ENCODE data around the gene APP. TPM values are rescaled to one million over a fixed set of nuclear protein-coding genes. Genes with fewer than 3 reads are reported as not detected.

Gene APP
- total RNA-seq, 1 donor from 2014 or later, result 321 TPM

DNA sequence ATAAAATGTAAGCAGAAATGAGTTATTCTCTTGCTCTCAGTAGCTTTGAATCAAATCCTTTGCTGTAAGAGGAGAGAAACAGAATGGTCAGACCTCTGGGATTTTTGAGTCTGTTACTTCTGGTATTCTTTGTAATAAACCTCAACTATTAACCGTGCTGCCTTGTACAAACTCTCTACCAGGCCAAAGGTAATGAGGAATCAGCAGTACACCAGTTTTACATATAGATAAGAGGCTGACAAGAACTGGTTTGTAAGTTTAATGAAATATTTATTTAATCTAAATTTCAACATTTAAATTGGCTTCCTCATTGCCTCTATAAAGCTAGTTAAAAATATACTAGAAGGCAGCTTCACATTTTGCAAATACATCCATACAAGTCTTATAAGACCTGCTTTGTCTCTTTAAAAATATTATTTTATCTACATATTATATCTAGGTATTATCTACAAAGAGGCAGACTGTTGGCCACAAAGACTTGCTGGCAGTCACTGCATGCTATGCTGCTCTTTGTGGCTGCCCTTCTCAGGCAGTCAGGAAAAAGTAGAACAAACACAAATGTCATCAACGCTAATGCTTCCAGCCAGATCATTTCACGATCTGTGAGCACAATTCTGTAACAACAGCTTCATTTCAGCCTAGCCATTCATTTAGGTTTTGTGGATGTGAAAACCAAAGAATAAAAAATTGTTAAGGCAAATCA is 262.8 kb downstream of the APP start:
- peak; percentile 56 for ATAC-seq
- intact Hi-C loops (cut with DNase I), result no loop called here
- DNase-seq (ENCODE audit: missing footprints), result no peak

DNA sequence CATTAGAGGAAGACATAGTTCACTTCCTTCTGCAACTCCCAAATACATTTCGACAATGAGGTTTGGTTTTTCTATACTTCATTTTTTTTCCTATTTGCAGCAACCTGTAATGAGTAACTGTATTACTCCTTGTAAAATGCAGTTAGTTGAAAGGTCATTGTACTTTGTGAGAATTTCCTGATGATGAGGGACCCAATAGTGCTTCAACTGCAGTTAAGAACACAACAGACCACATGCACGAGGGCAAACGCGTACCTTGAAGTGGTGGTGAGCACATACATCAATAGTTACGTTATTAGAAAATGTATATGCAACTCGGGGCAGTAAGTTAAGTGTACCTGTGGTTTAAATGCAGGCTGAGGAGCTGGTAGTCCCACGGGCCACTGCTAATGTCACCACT is 264.0 kb downstream of the APP start:
- ATAC-seq (no peak), DNase-seq (ENCODE audit: missing footprints) (no peak)
- intact Hi-C loops (cut with DNase I), result no loop called here

DNA sequence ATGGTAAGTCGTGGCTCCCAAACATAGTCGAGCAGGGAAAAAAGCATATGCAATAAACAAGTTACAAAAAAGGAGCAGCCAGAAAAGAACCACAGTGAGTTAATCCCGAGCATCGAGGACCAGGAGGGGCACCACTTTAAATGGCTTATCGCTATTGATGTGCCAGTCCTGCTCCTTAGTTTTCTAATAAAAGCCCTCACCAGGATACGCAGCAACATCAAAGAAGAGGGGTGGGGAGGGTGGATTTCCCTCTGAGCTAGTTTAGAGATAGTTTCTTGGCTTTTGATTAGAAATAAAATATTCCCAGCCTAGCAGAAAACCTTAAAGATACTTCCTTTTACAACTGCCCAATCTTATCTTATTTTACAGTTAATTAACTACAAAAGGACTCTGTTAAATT is 265.4 kb downstream of the APP start:
- no peak for ATAC-seq
- intact Hi-C loops (cut with DNase I), result no loop called here
- DNase-seq (ENCODE audit: missing footprints), result no peak

DNA sequence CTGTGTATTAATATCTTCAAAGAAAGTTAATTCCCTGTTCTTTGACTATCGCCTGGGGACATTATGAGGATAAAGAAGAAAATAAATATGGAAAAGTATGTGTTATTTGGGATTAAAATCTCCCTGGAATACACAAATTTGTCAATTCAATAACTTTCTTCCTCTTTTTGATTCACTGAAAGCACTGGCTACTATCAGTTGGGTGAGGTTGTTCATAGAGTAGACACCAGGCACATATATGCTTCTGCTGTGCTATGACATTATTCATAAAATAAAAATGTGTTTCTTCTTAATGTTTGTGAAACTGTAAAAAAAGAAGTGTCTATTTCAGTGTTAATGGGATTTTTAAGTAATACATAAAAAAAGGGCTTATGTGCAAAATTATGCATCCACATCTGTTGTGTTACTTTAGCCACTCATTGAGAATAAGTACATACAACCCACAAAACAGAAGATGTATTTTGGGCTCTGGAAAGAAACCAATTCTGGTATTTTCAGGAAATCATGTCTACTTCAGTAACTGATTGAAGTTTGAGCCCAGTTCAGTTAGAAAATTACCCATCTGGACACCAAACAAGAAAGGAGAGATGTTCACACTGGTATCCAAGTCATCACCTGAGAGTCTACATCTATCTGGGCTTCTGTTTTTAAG is 266.4 kb downstream of the APP start:
- DNase-seq (ENCODE audit: missing footprints), result no peak
- ATAC-seq, result no peak
- intact Hi-C loops (cut with DNase I), result no loop called here

DNA sequence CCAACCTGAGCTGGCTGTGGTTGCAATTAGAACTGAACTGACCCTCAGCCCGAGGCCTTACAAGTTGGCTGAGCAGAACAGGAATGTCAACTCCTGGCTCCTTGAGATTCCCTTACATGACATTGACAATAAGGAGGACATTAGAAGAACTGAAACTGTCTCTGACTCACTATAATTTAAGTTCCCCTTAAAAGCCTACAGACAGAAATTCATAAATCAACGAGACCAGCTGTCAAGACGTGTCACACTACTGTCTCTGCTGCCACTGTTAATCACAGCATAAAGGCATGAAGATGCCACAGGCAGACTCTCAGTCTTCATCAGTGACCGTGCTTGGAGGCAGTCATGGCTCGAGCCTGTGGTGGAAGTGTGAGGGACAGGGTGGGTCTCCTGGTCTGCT is 267.0 kb downstream of the APP start:
- intact Hi-C loops (cut with DNase I), result no loop called here
- DNase-seq (ENCODE audit: missing footprints) (no peak), ATAC-seq (peak; percentile 28)

DNA sequence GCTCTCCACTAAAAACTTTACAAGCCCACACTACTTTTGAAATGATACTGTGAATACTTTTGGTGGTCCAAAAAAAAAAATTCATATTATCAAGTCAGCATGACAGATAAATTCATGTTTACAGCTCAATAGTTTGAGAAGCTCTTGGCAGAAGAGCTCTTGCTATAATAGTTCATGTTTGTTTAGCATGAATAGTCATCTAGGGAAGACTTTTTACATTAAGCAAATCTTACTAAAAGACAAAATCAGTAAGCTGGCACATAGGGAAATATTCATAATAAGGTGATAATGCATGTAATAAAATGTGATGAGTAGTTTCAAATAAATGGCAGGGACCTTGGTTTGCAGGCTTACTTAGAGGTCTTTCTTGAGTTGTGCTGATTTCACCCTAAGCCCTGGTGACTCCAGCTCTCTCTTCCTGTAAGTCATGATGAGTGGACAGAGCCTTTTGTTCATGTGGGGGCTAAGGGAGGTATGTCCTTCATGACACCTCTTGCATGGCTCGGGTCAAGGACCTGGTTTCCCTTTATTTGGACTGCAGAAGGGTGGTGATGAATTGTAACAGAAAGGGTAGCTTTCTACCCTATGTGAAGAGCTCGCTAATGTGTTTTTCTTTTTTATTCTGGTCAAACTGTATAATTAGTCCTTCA is 269.1 kb downstream of the APP start:
- intact Hi-C loops (cut with DNase I), result no loop called here
- no peak for ATAC-seq
- DNase-seq (ENCODE audit: missing footprints), result no peak

DNA sequence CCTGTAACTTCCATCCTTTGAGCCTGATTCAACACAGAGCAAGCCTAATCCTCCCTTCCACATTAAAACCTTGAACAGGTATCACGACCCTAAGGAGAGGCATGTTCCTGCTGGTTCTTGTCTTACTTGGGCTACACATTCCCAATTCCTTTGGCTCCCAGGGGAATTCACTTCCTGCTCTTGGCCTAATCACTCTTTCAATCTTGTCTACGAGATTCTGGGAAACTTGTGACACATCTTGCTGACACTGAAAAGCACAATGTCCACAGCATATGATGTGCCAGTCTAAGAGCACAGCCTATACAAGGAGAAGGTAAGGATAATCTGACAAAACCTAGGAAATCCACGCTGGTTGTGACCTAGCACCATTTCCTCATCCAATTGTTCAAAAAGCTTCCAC is 271.9 kb downstream of the APP start:
- intact Hi-C loops (cut with DNase I), result loop anchor here (5.0 to 10.0 kb wide), 3 partner anchors 86 to 676 kb away; partner anchors contain the start of gene CYYR1
- DNase-seq (ENCODE audit: missing footprints), result no peak
- no peak for ATAC-seq

DNA sequence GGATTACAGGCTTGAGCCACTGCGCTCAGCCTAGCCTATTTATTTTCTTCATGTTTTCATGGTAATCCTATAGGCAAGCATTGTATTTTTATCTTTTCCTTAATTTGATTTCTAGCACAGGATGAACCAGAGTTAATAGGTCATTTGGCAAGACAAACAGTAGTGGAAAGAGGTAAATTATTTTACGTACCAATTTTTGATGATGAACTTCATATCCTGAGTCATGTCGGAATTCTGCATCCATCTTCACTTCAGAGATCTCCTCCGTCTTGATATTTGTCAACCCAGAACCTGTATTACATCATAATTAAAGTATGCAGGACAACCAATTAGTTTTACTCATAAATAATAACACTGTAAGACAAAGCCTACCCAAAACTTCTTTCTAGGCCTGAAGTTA is 273.2 kb downstream of the APP start:
- intact Hi-C loops (cut with DNase I), result loop anchor here (5.0 to 10.0 kb wide), 3 partner anchors 87 to 677 kb away; partner anchors contain the start of gene CYYR1
- DNase-seq (ENCODE audit: missing footprints) (no peak), ATAC-seq (no peak)

DNA sequence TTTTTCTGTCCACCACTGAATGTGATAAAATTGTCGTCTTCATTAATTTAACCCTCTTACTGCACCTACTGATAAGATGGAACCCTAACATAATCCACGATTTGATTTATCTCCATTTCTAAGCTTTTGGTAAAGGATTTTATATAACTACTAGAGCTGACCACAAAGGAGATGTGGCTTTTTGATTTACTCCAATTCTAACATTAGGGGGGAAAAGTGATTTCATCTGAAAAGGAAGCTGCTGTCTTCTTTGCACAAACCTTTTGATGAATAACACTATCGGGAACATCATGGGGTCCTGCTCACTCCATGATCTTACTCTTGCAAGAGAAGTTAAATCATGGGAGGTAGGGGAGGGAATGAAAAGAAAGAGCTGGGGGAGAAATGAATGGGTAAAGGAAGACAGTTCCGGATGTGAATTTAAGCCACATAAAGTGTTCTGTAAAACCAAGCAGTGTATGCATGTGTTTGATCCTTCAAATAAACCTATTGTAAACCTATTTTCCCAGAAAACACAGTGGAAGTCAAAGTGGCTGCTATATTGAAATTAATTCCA is 274.0 kb downstream of the APP start:
- DNase-seq (ENCODE audit: missing footprints) (no peak), ATAC-seq (no peak)
- intact Hi-C loops (cut with DNase I), result loop anchor here (5.0 to 10.0 kb wide), 3 partner anchors 88 to 678 kb away; partner anchors contain the start of gene CYYR1

DNA sequence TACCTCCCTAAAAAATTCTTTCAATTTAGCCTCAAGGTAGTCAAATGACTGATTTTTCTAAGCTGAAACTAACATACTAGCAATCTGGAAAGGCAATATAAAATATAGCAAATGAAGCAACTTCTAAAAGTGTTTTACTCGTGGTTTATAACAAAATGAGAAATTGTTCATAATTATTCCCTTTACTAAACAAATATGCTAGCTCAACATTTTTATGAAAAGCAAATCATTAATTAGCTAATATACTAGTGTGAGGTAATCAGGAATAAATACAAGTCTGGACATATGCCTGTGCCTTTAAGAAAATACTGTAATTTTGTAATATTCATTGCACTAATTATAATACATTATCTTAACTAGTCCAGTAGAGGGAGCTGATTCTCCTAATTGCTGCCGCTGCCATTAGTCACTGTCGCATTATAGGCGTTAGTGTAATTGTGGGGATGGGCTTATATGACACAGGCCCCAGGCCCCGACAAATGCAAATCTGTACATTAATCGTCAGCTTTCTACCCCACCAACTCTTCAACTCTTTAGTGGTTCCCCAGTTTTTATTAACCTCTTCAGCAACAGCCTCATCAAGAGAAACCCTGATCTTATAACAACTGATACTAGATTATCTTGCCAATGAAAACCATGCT is 274.9 kb downstream of the APP start:
- intact Hi-C loops (cut with DNase I), result loop anchor here (5.0 to 10.0 kb wide), 3 partner anchors 89 to 679 kb away; partner anchors contain the start of gene CYYR1
- DNase-seq (ENCODE audit: missing footprints) (no peak), ATAC-seq (peak; percentile 62)

DNA sequence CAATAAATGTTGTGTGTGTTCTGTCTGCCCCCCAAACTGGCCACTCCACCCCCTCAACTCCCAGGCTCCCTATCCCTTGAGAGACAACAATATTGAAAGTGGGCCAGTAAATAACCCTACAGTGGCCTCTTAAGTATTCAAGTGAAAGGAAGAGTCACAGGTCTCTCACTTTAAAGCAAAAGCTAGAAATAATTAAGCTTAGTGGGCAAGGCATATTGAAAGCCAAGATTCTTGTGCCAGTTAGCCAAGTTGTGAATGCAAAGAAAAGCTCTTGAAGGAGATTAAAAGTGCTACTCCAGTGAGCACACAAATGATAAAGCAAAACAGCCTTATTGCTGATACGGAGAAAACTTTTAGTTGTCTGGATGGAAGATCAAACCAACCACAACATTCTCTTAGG is 277.4 kb downstream of the APP start:
- DNase-seq (ENCODE audit: missing footprints) (no peak), ATAC-seq (no peak)
- intact Hi-C loops (cut with DNase I), result loop anchor here (10.0 kb wide), 2 partner anchors 92 to 682 kb away; partner anchors contain the start of gene CYYR1

DNA sequence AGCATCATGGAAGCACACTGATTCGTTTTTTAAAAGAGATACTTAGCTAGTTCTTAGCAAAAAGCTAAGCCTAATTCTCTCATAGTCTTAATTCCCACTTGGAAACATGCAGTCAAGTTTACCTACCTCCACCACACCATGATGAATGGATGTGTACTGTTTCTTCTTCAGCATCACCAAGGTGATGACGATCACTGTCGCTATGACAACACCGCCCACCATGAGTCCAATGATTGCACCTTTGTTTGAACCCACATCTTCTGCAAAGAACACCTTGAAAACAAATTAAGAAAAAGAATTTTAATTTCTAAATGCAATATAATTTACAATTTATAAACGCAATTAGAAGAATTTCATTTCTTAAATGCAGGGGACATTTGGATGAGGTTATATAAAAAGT is 279.0 kb downstream of the APP start:
- ATAC-seq (no peak), DNase-seq (ENCODE audit: missing footprints) (no peak)
- intact Hi-C loops (cut with DNase I), result loop anchor here (10.0 kb wide), 2 partner anchors 93 to 683 kb away; partner anchors contain the start of gene CYYR1

DNA sequence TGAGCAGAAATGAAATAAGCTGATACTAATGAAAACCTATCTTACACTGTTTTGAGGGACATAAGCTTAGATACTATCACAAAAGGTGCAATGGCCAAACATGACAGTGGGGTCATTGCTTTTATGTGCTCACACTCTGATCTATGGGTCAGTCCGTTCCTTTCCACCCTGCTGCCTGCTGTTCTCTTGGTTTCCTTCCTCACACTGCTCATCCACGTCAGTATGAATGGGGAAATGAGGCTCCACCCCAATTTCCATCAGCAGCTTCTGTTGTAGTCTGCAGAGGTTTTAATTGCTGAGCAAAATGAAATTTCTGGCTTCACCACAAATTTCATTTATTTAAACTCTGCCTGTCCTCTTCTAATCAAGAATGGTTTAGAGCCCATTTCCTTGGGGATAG is 280.6 kb downstream of the APP start:
- ATAC-seq, result no peak
- no peak for DNase-seq (ENCODE audit: missing footprints)
- intact Hi-C loops (cut with DNase I), result loop anchor here (10.0 kb wide), 2 partner anchors 95 to 685 kb away; partner anchors contain the start of gene CYYR1

DNA sequence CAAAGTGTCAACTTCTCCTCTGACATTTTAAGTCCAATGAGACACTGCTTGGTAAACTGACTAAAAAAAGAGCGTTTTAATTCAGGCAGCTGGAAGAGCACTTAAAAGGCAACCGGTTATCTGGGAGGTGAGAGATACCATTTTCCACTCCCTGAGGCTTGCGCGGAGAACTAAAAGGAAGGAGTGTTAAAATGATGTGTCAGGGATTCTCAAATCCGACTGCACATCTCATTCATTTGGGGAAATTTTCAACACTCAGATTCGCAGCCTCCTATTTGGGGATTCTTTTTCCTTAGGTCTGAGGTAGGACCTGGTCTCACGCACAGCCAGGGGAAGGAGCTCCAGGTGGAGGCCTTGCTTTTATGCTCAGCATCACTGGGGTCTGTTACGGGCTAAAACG is 281.9 kb downstream of the APP start:
- DNase-seq (ENCODE audit: missing footprints), result no peak
- ATAC-seq, result no peak
- intact Hi-C loops (cut with DNase I), result no loop called here

DNA sequence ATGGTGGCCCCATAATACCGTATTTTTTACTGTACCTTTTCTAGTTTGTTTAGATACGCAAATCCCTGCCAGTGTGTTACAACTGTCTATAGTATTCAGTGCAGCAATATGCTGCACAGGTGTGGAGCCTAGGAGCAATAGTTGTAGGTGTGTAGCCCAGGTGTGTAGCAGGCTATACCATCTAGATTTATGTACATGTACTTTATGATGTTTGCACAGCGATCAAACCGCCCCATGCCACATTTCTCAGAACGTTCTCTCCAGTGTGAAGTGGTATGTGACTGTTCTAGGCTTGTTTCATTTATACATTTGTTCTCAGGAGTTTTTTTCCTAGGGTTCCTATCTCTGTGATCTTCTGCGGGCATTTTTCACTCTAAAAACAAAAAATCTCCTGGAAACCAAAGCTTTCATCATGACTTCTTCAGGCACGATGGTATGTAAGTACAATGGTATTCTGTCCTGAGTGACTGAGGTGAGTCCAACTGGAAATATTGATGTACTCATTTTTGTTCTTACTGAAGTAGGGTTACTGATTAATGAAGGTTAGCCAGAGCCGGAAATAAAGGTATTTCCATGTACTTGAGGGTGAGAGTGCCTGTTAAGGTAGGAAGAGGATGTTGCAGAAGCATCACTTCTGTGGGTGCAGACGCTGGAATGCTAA is 282.8 kb downstream of the APP start:
- no peak for DNase-seq (ENCODE audit: missing footprints)
- intact Hi-C loops (cut with DNase I), result no loop called here
- ATAC-seq, result no peak

DNA sequence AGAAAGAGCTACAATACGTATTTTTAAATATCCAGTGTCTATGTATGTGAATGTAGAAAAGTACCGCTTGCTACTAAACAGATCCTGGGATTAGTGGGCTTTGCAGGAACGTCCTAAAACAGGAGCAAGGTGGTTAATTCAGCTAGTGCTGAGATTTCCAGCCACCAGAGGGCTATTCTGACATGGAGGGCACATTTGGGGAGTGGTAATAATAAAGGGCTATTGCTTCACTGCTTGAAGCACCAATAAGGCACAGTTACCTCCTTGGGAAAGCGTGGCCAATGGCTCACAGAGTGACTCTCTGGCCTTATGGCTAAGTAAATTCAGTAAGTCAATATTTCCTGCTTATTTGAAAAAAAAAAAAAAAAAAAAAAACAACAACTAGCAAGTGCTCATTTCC is 283.4 kb downstream of the APP start:
- ATAC-seq, result no peak
- intact Hi-C loops (cut with DNase I), result no loop called here
- DNase-seq (ENCODE audit: missing footprints), result no peak

DNA sequence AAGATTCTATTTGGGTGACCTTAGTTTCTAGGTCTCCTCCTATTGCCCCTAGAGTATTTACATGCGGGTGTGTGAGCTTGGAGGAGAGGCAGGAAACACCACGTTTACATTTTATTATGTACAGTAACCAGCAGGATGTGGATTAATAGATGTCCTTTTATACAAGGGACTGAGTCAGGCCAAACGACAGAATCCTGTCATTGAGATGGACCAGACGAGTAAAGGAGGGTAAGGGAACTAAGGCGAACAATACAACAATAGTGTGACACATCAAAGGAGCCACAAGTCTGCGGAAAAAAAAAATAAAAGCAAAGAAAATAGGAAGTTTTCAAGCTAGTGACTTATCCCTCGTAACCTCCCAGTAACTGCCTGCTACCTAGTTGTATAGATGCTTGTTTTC is 284.7 kb downstream of the APP start:
- ATAC-seq, result no peak
- intact Hi-C loops (cut with DNase I), result no loop called here

DNA sequence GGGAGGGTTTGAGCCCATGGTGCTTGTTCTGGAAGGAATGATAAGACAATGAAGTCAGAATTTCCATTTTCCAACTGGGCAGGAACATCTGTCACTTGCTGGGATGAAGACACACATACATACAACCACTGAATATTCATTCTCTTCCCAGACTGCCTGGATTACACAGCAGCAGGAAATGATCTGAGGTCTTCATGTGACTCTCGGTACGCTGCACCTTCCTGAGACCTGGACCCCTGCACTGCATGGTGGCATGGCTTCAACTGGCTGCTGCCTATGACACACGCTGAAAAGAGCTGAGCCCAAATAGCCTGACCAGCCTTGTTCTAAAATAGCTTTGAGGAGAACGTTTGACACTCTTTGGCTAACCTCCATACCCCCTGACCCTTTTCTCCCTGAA is 285.2 kb downstream of the APP start:
- intact Hi-C loops (cut with DNase I), result no loop called here
- ATAC-seq (no peak), DNase-seq (ENCODE audit: missing footprints) (no peak)

More for the DNA sequence above, 284.7 kb downstream of the APP start:
- no peak for DNase-seq (ENCODE audit: missing footprints)

Measured in Right ventricle myocardium inferior (tissue), 1 donor.